ENCODE results near the gene WDR88. TPM values are rescaled to one million over a fixed set of nuclear protein-coding genes. Genes with fewer than 3 reads are reported as not detected.

WDR88 gene
- total and polyA plus RNA-seq, 2 of the 8 experiments (the other 6 are each of a cell fraction or from before 2014, with no cell fraction given): not detected

- Histone ChIP-seq H3K9me3 (ENCODE audit: insufficient read depth in 2 of 2, low read depth in 1 of 2, low read length in 1 of 2) (no peaks in the 10 kb centered on the region), H2BK5ac (ENCODE audit: low read depth, low read length) (no peak overlapping the region; the same call in 1 of the 2 replicates), H2BK12ac (ENCODE audit: low read depth, low read length) (0 out of 2 replicates have a peak overlapping the region, but pooled peaks have one; percentile 17), H2BK20ac (ENCODE audit: low read length) (no peak overlapping the region), H3K79me2 (ENCODE audit: control insufficient read depth in 1 of 2, insufficient read depth in 2 of 2, low read length in 2 of 2) (no peaks in the 10 kb centered on the region), H4K91ac (replicated peaks; ENCODE audit: insufficient read length, low read length) (no peak overlapping the region), H3K27ac (ENCODE audit: low read depth, low read length) (no peak overlapping the region), H3K4ac (replicated peaks; ENCODE audit: insufficient read length, low read depth, low read length) (no peak overlapping the region), H3K23me2 (ENCODE audit: low read depth, low read length) (no peaks in the 10 kb centered on the region), H4K20me1 (replicated peaks in 1 of 2; ENCODE audit: control insufficient read depth in 1 of 2, insufficient read depth in 2 of 2, low read length in 2 of 2) (peaks cover 4 to 8% of the 10 kb centered on the region in 2 experiments), H3K36me3 (ENCODE audit: control insufficient read depth in 2 of 4, insufficient read depth in 4 of 4, low read length in 3 of 4) (peaks cover 0 to 28% (median 2%) of the 10 kb centered on the region in 4 experiments; a peak in 4 of 8 replicates), H2AFZ (ENCODE audit: low read length) (no peak overlapping the region), H3K4me3 (ENCODE audit: extremely low read depth in 1 of 4, insufficient read depth in 2 of 4, low read depth in 3 of 4, low read length in 4 of 4) (no peak overlapping the region), H3K23ac (ENCODE audit: insufficient read length) (no peak overlapping the region), H3K27me3 (replicated peaks in 1 of 4; ENCODE audit: control insufficient read depth in 3 of 4, extremely low read depth in 1 of 4, insufficient read depth in 3 of 4, low read length in 3 of 4) (no peaks in the 10 kb centered on the region), H3K9ac (replicated peaks in 1 of 4; ENCODE audit: extremely low read depth in 1 of 4, low read depth in 3 of 4, low read length in 3 of 4) (no peak overlapping the region), H3K4me1 (replicated peaks in 1 of 4; ENCODE audit: control insufficient read depth in 3 of 4, insufficient read depth in 4 of 4, low read length in 3 of 4) (no peaks in the 10 kb centered on the region), H3K79me1 (ENCODE audit: low read depth, low read length) (peaks cover 3% of the 10 kb centered on the region; the same call in 1 of the 2 replicates), H4K8ac (ENCODE audit: extremely low read depth, insufficient read depth, low read length) (peak overlapping the region; percentile 35), H4K5ac (ENCODE audit: insufficient read length, low read depth, low read length) (no peak overlapping the region), H3K56ac (replicated peaks; ENCODE audit: insufficient read length, low read depth, low read length) (no peak overlapping the region), H3K18ac (ENCODE audit: extremely low read depth, low read length) (no peak overlapping the region), H2AK5ac (ENCODE audit: low read depth, low read length) (no peak overlapping the region), H2BK120ac (replicated peaks; ENCODE audit: low read depth, low read length) (no peak overlapping the region), H2BK15ac (ENCODE audit: low read length) (0 out of 2 replicates have a peak overlapping the region, but pooled peaks have one; percentile 5), H3K4me2 (ENCODE audit: insufficient read depth in 1 of 2, low read depth in 2 of 2, low read length in 2 of 2) (no peak overlapping the region), H3K14ac (ENCODE audit: insufficient read length) (no peak overlapping the region)
- no peak for FAIRE-seq
- no peak for DNase-seq (ENCODE audit: low read depth in 1 of 2, low spot score in 2 of 2)
- ChIA-PET CTCF (ENCODE audit: partially characterized antibody) (interaction anchor here (0.7 to 1.4 kb wide), 2 partner anchors 18 to 22 kb away, joined by 3 to 4 read pairs; no protein-coding TSS in a partner anchor), POLR2A (ENCODE audit: partially characterized antibody) (interaction anchor here (1.2 to 1.4 kb wide), 2 partner anchors 9 to 11 kb away, joined by 3 to 4 read pairs; no protein-coding TSS in a partner anchor)
- TF ChIP-seq POLR2A (IDR thresholded peaks at IDR 0.05; ENCODE audit: control extremely low read depth in 1 of 2, low read depth in 2 of 2, low read length in 2 of 2) (no peak), SIN3A (conservative IDR thresholded peaks at IDR 0.05 in 1 of 2, IDR thresholded peaks at IDR 0.05 in 1 of 2; ENCODE audit: low read depth in 1 of 2, low read length in 2 of 2) (no peak), PHF8 (conservative IDR thresholded peaks at IDR 0.05; ENCODE audit: low read depth, low read length) (no peak), RNF2 (IDR thresholded peaks at IDR 0.05; ENCODE audit: borderline replicate concordance, low read depth, low read length, missing control alignments, poor library complexity, severe bottlenecking) (no peak), CTBP2 (IDR thresholded peaks at IDR 0.05; ENCODE audit: borderline replicate concordance, insufficient read depth, insufficient read length, low read length) (no peak)
- 89% methylated on average over 26 of the region's 27 CpGs; no CpG with 5 or more reads in 1 of the 2 experiments for WGBS, 2 experiments (ENCODE audit: extremely low coverage in 1 of 2, insufficient coverage in 1 of 2, insufficient read length in 1 of 2, insufficient replicate concordance in 2 of 2, low coverage in 1 of 2, low lambda C conversion rate in 2 of 2, missing lambda C conversion rate in 1 of 2)
Observed at GRCh38 chr19:33202546-33203507, 70.9 kb downstream of the WDR88 start.

All from H1 (cell line).